ENCODE measurements around the gene PDE3A. TPM values are rescaled to one million over a fixed set of nuclear protein-coding genes. Genes with fewer than 3 reads are reported as not detected.

The PDE3A gene
- total and polyA plus RNA-seq, 7 donors = 0.53 to 4.1 (median 2.1) TPM

DNA sequence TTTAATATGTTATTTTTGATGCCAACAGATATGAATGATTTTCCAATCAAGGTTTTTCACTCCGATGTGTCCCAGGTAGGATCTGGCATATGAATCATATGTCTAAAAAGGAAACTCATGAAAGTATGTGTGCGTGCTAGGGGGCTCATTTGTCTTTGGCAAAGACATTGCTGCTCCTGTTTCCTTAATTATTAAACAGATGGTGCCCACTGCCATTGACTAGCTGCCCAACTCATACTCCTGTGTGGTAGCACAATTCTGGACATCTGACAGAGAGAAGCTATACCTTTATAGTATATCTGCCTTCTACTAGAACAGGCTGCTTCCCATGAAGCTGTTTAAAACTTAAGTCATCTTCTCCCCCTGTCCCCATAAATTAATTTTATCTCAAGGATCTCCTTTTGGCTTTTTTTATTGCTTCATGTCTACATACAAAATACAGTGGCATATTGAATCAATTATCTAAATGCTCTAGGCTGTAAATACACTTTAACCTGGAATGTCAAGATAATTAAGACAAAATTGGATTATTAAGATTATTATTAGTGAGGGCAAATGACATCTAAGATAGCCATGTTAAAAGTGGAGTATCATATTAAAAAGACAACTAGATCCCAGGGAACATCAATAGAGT, 1.4 kb upstream of the PDE3A start:
- ATAC-seq (no peak), DNase-seq (no peak)
- Histone ChIP-seq H3K36me3 (ENCODE audit: insufficient read depth in 1 of 2, low read depth in 1 of 2) (no peaks in the 10 kb centered on the region), H3K4me1 (no peaks in the 10 kb centered on the region), H3K27me3 (ENCODE audit: insufficient read depth in 3 of 3, low read length in 2 of 3) (peaks cover 0 to 8% (median 0%) of the 10 kb centered on the region in 3 donors), H3K9me3 (no peaks in the 10 kb centered on the region), H3K4me3 (no peak overlapping the region), H3K27ac (no peak overlapping the region)
- intact Hi-C loops (cut with DNase I) = loop anchor here in 1 of 2 donors (5.0 to 10.0 kb wide), 2 partner anchors 242 to 625 kb away; no protein-coding TSS in a partner anchor
- 85 to 90% (median 87%) methylated on average over 2 of the region's 2 CpGs for WGBS, 3 donors
- TF ChIP-seq, protein P1, sequence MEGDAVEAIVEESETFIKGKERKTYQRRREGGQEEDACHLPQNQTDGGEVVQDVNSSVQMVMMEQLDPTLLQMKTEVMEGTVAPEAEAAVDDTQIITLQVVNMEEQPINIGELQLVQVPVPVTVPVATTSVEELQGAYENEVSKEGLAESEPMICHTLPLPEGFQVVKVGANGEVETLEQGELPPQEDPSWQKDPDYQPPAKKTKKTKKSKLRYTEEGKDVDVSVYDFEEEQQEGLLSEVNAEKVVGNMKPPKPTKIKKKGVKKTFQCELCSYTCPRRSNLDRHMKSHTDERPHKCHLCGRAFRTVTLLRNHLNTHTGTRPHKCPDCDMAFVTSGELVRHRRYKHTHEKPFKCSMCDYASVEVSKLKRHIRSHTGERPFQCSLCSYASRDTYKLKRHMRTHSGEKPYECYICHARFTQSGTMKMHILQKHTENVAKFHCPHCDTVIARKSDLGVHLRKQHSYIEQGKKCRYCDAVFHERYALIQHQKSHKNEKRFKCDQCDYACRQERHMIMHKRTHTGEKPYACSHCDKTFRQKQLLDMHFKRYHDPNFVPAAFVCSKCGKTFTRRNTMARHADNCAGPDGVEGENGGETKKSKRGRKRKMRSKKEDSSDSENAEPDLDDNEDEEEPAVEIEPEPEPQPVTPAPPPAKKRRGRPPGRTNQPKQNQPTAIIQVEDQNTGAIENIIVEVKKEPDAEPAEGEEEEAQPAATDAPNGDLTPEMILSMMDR (IDR thresholded peaks at IDR 0.05) = no peak

DNA sequence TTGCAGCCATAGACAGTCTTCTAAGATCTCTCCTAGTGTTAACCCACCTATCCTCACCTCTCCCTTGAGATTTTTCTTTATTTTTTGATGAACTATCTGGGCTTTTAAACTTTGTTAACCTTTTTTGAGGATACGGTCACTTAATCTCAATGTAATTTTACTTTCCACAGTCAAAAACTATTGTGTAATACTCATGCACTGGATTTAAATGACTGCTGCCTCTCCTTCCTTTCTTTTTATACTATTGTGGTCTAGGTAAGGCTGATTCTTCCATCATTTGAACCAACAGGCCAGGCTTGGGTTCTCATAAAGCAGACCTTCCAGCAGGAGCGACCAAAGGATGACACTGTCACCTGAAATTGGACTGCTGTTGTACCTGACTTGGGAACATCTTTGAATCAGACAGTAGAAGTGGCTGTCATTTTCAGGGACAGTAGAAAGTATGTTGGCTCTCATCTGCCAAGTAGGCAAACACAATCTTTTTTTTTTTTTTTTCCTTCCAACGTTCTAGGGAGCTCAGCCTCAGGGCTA, 689 bp upstream of the PDE3A start:
- peak overlapping the region; percentile 58 for H3K27ac ChIP-seq
- peaks cover 0 to 8% (median 0%) of the 10 kb centered on the region in 3 donors for H3K27me3 ChIP-seq (ENCODE audit: insufficient read depth in 3 of 3, low read length in 2 of 3)
- TF ChIP-seq, protein P1 (IDR thresholded peaks at IDR 0.05) = no peak
- no peaks in the 10 kb centered on the region for H3K36me3 ChIP-seq (ENCODE audit: insufficient read depth in 1 of 2, low read depth in 1 of 2)
- intact Hi-C loops (cut with DNase I) = loop anchor here in 1 of 2 donors (5.0 to 10.0 kb wide), 2 partner anchors 243 to 625 kb away; no protein-coding TSS in a partner anchor
- ATAC-seq (no peak), DNase-seq (no peak)
- no peaks in the 10 kb centered on the region for H3K4me1 ChIP-seq
- WGBS, 3 donors = 30 to 42% (median 32%) methylated on average over 3 of the region's 3 CpGs
- H3K9me3 ChIP-seq = no peaks in the 10 kb centered on the region
- H3K4me3 ChIP-seq = peak overlapping the region; percentile 71

DNA sequence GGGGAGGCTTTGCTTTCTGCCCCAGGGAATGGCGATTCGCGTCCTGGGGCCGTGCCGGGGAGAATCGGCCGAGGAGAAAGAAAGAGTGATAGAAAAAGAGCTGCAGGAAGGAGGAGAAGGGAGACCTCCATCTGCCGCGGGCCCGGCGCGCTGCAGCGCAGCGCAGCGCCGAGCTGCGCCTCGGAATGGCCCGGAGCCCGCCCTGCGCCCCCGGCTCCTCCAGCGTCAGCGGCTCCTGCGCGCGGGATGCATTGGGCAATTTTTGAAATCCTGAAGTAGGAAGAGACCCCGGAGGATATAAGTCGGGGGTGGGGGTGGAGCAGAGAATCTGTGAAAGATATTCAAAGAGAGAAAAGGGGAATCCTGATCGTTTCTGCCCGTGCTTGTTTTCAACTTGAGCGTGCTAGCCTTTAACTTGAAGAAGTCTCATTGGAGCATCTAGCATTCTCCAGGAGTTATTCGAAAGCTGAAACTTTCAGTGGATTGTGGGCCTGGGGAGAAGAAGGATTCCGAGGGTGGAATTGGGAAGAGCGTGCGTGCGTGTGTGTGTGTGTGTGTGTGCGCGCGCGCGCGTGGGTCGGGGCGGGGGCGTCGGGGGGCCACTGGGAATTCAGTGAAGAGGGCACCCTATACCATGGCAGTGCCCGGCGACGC, 441 bp downstream of the PDE3A start:
- DNase-seq = peak; percentile 33 to 51
- TF ChIP-seq, protein P1 (IDR thresholded peaks at IDR 0.05) = no peak
- intact Hi-C loops (cut with DNase I) = loop anchor here in 1 of 2 donors (5.0 to 10.0 kb wide), 2 partner anchors 244 to 626 kb away; no protein-coding TSS in a partner anchor

DNA sequence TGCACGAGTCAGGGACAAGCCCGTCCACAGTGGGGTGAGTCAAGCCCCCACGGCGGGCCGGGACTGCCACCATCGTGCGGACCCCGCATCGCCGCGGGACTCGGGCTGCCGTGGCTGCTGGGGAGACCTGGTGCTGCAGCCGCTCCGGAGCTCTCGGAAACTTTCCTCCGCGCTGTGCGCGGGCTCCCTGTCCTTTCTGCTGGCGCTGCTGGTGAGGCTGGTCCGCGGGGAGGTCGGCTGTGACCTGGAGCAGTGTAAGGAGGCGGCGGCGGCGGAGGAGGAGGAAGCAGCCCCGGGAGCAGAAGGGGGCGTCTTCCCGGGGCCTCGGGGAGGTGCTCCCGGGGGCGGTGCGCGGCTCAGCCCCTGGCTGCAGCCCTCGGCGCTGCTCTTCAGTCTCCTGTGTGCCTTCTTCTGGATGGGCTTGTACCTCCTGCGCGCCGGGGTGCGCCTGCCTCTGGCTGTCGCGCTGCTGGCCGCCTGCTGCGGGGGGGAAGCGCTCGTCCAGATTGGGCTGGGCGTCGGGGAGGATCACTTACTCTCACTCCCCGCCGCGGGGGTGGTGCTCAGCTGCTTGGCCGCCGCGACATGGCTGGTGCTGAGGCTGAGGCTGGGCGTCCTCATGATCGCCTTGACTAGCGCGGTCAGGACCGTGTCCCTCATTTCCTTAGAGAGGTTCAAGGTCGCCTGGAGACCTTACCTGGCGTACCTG, 1.1 kb downstream of the PDE3A start:
- H3K27ac ChIP-seq = peak overlapping the region; percentile 38
- ATAC-seq (peak; percentile 50 to 76 (median 72)), DNase-seq (peak; percentile 63 to 78)
- intact Hi-C loops (cut with DNase I) = loop anchor here (5.0 to 10.0 kb wide), 4 partner anchors 245 to 627 kb away; no protein-coding TSS in a partner anchor
- H3K4me1 ChIP-seq = no peaks in the 10 kb centered on the region
- TF ChIP-seq, protein P1 (IDR thresholded peaks at IDR 0.05) = peak; percentile 8
- no peaks in the 10 kb centered on the region for H3K9me3 ChIP-seq
- peaks cover 0 to 12% (median 0%) of the 10 kb centered on the region in 3 donors for H3K27me3 ChIP-seq (ENCODE audit: insufficient read depth in 3 of 3, low read length in 2 of 3)
- WGBS, 3 donors = 0 to 1% (median 0%) methylated on average over 34 to 63 of the region's 63 CpGs
- peak overlapping the region; percentile 71 for H3K4me3 ChIP-seq
- H3K36me3 ChIP-seq (ENCODE audit: insufficient read depth in 1 of 2, low read depth in 1 of 2) = no peaks in the 10 kb centered on the region

More for the DNA sequence above, 441 bp downstream of the PDE3A start:
- ATAC-seq = peak; percentile 48 to 81 (median 71)
- WGBS, 3 donors = 0 to 1% (median 1%) methylated on average over 44 to 50 of the region's 50 CpGs
- no peaks in the 10 kb centered on the region for H3K9me3 ChIP-seq
- H3K27ac ChIP-seq = peak overlapping the region; percentile 58
- H3K4me3 ChIP-seq = peak overlapping the region; percentile 71
- H3K27me3 ChIP-seq (ENCODE audit: insufficient read depth in 3 of 3, low read length in 2 of 3) = peaks cover 0 to 10% (median 0%) of the 10 kb centered on the region in 3 donors
- H3K4me1 ChIP-seq = no peaks in the 10 kb centered on the region
- no peaks in the 10 kb centered on the region for H3K36me3 ChIP-seq (ENCODE audit: insufficient read depth in 1 of 2, low read depth in 1 of 2)

Data from psoas muscle (tissue), 8 donors.